D341Med (cell line): Measurements from ENCODE around the gene PEAK3.

Experiments used
- DNase-seq: peaks from one replicate; pipeline ENCODE4 v3.0.0; 2012; ENCODE audit warnings: low spot score

The PEAK3 gene, protein sequence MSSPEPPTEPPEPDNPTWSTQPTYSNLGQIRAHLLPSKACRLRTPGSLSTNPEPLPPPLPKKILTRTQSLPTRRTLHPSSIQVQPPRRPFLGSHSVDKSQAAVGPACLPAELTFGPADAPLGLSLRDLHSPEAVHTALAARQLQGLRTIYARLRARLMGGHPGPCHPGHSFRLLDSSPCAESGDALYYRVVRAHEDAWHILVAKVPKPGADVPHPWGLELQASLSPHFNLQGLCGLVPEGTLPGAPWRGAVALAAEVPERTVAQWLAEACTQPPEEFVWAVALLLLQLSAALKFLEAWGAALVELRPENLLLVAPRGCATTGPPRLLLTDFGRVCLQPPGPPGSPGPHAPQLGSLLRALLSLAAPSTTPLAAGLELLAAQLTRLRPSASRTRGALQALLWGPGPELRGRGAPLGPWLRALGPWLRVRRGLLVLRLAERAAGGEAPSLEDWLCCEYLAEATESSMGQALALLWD

DNA sequence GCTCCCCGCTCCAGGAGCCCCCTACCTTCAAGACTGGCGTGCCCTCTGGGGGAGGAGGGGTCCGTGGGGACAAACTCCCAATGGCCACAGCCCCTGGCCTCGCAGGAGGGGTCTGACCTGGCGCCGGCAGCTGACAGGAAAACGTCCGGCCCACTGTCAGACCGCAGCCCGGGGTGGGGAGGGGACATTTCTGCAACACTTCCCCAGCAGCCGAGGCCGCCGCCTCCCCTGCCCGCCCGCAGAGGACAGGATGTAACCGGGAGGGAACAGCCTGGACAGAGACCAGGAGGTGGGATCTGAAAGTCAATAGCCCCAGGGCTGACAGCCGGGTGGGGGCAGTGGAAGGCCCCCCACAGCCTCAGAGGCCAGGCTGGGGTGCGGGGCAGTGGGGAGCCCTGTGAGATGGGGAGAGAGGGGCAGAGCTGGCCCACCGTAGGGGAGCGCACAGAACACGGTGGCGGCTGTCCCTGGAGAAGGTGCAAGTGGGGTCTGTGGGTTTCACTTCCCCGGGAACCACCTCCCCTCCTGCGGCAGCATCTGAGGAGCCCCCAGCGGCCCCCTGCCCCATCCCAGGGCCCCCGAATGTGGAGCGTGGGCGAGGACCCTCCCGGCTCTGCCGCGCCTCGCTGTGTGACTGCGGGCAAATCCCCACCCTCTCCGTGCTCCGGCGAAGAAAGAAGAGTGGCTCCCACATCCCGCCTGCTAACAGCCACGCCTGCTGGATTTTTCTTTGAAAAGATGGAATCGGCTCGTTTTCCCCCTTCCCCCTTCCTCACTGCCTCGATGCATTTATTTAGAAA lies at the start of gene PEAK3:
Gene PEAK3 (minus strand): TSS at position 114 of the 800 bp plus-strand sequence. CDS start 1,244 bp downstream, outside the sequence.
- no peak for DNase-seq

DNA sequence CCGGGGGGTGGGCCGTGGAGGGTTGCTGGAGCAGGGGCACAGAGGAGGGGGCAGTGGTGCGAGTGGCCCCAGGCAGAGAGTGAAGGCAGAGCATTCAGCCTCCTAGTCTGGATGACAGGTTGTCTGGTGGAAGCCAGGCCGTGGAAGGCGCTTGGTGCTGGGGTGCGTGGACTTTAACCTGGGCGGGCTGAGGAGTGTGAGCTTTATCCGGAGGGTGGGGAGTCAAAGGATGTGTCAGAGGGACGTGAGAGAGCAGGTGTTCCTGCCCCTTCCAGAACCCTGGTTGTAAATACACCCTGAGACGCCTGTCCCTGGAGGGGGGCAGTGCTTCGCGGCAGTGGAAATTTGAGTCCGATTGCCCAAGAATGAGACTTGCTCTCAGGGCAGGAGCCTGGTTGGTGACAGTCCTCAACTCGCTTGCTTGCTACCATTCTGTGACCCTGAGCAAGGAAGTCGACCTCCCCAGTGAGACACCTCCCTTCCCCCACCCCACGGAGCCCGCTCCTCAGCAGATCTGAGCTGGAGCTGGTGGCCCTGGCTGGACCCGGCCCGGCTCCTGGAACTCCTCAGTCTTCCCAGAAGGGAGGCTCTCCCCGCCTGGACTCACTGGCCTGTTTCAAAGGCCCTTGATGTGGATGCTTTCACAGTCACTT lies 48.8 kb upstream of the PEAK3 start:
- DNase-seq, result no peak

DNA sequence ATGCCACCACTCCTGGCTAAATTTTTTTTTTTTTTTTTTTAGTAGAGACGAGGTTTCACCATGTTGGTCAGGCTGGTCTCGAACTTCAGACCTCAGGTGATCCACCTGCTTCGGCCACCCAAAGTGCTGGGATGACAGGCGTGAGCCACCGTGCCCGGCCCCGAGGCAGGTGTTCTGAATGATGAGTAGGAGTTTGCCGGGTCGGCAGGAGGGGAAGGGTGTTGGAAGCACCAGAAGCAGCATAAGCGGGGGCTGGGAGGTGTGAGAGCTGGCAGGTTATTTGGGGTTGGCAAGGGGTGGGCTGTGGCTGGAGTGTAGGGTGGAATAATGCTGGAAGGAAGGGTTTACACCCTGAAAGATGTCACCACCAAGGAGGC lies 48.3 kb upstream of the PEAK3 start:
- no peak for DNase-seq

DNA sequence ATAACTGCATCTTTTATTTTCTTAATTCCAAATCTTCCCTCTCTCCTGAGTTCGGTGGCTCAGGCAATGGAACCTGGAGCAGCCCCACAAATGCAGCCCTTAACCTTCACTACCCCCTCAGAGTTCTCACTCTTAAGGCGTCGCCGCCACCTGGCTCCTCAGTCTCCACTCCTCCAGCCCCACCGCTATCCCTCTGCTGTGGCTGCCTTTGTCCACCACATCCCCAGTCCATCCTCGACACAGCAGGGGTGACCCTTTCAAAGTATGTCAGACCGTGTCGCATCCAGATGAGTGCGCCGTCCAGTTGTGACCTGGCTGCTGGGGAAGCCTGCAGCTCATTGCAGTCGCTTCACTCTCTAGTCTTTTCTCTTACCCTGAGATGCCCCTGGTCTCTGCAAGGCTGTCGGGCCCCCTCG lies 47.5 kb upstream of the PEAK3 start:
- DNase-seq, result no peak

DNA sequence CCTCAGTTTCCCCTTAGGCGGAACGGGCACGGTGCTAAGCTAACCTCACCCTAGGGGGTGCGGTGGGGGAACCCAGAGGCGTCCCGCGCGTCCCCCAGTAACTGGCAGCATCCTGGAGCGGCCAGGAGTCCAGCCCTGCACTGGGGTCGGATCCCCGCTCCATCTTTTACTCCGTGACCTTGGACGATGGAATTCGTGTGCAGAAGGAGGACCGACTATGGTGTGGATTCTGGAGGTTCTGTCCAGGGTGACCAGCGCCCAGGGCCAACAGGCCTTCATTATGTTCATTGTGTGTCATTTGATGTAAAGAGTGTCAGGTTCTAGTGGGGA lies 47.1 kb upstream of the PEAK3 start:
- no peak for DNase-seq

DNA sequence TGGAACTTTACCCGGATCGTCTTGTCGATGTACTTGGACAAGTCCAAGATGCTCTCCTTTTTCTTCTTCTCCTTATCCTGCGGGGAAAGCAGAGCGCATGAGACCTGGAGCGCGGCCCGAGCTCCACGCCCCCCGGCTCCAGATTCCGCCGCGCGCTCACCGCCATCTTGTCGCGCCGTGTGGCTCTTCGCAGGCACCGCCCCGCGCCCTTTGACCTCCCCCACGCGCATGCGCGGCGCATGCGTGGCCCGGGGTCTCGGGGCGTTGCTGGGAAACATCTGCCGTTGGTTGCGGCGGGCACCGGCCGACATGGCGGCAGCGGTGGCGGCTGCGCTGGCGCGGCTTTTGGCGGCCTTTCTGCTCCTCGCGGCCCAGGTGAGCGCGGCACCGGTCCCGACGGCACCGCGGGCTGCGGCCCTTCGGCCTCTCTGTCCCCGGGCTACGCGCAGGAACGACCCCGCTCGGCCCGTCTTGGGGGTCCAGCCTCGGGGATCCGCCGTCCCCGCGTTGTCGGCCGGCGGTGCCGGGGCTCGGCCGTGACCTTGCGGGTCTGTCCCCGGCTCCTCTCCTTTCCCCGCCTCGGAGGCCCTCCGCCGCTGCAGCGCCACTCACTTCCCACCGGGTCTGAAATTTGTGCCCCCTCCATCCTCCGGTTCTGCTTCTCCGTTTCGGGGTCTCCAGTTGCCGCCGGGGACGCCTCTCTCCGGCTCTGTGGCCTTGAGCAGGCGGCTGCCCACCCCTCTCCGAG lies 46.6 kb upstream of the PEAK3 start, which contains the start of the genes LSM7 and SPPL2B:
Gene LSM7 (minus strand): TSS at position 186 of the 748 bp plus-strand sequence. CDS start 20 bp downstream, at position 166.
Gene SPPL2B (plus strand): TSS at position 284 of the 748 bp plus-strand sequence. CDS start 26 bp downstream, at position 310.
- DNase-seq, result peak; percentile 100

DNA sequence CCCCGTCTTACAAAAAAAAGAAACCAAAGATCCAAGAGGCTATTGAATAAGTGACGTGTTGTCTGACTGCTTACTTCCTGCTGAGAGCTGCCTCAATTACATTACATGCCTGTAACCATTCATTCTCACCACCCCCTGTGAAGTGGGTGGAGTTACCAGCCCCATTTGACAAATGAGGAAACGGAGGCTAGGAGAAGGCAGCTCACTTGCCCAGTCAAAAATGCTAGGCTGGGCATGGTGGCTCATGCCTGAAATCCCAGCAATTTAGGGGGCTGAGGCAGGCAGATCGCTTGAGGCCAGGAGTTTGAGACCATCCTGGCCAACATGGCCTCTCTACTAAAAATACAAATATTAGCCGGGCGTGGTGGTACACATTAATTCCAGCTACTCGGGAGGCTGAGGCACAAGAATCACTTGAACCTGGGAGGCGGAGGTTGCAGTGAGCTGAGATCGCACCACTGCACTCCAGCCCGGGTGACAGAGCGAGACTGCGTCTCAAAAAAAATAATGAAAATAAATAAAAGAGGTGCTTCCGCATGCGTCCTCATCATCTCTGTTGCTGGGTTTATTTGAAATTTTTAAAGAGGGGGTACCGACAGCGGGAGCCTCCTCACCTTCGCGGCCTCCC lies 45.9 kb upstream of the PEAK3 start:
- no peak for DNase-seq

DNA sequence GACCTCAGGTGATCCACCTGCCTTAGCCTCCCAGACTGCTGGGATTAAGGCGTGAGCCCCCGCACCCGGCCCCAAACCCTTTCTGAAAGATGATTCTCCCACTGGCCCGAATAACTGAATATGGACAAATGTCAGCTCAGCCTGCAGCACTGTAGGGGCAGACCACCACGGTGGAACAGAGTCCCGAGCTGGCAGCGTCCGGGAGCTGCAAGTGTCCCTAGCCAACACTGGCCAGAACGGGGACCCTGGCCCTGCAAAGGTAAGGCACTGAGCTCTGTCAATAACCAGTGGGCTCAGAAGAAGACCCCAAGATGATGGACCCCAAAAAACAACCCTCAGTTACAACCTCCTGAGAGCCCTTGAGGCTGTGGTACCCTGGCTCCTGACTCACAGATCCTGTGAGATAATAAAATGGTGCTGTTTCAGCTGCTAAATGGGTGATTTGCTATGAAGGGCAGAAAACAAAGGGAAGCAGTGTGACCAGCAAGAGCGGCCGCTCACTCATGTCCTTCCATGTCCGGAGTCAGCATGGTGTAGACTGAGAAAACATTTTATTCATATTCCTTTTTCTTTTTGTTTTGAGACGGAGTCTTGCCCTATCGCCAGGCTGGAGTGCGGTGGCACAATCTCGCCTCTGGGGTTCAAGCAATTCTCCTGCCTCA lies 44.9 kb upstream of the PEAK3 start:
- DNase-seq, result no peak

DNA sequence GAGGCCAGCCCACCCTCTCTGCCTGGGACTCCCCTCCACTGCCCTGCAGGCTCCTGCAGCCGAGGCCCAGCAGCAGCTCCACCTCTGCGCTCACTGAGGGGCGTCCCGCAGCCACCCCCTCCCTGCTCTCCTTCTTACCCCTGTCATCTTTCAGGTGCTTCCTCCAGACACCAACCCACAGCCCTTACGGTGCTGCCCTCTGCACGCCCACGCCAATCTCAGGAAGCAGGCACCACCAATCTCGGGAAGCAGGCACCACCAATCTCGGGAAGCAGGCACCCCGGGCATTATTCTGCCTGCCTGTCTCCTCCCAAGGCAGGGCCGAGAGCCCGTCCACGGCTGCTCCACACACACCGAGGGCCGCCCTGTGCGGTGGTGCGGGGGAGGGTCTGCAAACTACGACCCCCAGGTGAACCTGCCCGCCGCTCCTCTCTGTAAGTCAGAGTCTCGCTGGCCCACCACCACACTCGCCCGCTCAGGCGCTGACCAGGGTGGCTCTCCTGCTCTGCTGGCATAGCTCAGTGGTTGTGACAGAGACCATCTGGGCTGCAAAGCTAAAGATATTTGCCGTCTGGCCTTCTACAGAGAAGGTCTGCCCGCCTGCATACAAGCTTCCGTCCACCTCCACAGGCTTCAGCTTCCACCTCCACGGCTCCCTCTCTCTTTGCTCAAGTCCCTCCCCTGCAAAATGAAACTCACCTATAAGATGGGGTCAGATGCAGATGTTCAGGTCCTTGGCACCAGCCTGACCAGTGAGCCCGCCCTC lies 43.5 kb upstream of the PEAK3 start:
- no peak for DNase-seq

DNA sequence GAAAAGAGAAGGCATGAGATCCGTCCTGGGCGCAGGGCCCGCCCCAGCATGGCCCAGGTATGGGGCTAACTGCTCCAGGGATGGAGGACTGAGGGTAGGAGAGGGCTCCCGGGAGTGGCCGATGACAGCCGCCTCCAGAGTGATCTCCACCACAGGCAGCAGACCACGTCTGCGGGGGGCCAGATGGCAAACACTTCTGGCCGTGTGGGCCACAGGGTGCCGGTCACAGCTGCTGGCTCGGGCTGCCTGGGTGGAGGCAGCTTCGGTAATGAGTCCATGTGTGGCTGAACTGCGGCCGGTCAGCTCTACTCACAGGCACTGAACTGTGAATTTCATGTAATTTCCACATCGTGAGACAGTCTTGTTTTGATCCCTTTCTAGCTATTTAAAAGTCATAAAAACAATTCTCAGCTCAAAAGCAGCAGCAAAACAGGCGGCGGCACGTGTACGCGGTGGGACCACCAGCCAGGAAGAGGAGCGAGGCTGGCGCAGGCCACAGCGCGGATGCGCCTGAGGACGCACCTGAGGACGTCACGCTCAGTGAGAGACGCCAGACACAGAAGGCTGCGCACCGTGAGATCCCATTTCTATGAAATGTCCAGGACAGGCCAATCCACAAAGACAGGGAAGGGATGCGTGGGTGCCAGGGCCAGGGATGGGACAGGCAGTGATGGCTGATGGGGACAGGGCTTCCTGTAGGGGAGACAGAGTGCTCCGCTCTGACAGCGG lies 42.4 kb upstream of the PEAK3 start:
- no peak for DNase-seq

DNA sequence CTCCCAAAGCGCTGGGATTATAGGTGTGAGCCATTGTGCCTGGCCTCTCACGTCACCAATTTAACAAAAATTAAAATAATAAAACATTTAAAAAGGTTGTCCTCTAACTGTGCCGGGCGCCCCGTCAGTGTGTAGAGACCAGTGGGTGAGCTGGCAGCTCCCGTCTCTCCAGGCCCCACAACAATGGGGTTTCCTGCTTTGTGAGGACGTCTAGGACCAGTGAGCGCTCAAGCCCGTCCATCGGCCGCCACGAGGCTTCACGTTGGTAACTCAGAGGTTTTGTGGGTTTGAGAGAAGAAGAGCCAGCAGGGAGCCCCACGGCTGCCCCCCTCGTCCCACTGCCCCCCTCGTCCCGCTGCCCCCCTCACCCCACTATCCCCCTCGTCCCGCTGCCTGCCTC lies 41.7 kb upstream of the PEAK3 start:
- no peak for DNase-seq

DNA sequence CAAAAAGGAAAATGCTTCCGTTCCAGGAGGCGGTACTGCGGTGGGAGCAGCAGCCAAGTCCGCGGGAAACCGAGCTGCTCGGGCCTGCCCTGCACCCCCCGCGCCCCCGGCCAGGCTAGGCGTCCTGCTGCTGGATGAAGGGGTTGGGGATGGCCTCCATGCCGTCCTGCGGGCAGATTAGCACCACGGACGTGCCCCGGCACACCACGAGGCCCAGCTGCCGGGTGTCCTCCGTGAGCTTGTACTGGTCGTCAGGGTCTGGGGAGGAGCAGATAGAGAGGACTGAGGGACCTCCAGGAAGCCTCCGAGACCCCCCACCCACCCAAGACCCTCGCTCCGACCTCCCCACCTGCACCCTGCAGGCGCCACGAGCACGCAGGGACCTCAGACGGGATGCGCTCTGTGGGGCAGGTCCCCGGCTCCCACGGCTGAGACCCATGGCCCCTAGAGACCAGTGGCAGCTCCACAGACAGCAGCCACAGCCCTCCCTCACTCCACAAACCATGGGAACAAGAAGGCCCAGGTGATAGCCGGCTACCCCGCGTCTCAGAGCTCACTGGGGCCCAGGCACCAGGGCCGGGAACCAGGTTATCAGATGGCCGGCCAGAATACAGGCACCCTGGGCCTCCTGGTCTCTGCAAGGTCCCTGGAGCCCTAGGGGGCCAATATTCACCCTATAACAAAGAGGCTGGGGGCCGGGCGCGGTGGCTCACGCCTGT lies 39.7 kb upstream of the PEAK3 start:
- no peak for DNase-seq

DNA sequence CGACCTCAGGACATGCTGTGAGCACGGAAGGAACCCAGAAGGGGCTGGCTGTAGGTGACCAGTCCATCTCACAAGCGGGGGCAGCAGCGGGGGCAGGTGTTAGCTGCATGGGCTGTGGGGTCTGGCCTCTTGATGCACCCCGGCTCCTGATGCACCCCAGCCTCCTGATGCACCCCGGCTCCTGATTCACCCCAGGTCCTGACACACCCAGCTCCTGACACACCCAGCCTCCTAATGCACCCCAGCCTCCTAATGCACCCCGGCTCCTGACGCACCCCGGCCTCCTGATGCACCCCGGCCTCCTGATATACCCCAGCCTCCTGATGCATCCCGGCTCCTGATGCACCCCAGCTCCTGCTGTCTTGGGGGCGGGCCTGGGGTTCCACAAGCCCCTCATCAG lies 39.0 kb upstream of the PEAK3 start:
- no peak for DNase-seq

DNA sequence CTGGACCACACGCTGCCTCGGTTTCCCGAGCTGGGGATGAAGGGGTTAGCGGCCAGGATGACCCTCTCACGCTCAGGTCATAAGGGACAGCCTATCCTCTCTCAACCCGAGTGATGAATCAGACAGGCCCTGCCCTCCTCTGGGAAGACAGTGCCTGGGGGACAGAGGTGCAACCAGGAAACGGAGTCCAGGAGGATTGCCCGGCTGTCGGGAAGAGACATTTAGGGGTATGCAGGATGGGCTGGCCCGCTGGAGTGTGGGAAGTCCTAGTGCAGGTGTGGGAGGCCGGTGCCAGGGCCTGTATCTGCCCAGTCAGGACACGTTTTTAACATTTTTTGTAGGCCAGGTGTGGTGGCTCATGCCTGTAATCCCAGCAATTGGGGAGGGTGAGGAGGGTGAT lies 38.1 kb upstream of the PEAK3 start:
- DNase-seq, result no peak

DNA sequence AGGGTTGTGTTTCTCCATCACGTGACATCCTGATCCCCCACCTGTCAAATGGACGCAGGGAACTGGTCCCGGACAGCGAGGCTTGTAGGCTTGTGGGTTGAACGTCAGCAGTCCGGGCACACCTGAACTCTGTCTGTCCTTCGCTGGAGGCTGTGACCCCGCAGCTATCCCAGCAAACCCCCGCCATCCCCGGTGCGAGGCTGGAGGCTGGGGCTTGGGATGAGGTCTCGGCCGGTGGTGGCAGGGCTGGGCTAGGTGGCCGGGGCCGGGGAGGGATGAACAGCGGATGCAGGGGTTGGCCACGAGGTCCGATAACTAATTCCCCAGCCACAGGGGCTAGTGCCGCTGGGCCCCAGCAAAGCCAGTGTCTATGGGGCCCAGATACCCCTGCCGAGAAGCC lies 37.6 kb upstream of the PEAK3 start:
- DNase-seq, result no peak

DNA sequence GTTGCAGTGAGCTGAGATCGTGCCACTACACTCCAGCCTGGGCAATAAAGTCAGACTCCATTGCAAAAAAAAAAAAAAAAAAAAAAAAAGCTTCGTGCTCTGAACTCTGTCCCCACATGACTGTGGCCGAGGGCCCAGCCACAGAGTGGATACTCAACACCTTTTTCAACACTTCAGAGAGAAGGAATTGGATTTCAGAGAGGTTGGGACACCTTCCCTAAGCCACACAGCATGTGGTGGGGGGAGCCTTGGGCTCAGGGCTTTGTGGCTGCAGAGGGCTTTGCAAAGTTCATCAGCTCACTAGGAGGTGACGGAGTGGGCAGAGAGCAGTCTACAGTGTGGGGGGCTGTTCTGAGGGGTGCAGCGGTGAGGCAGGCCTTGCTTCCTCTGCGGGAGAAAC lies 36.9 kb upstream of the PEAK3 start:
- DNase-seq, result no peak

DNA sequence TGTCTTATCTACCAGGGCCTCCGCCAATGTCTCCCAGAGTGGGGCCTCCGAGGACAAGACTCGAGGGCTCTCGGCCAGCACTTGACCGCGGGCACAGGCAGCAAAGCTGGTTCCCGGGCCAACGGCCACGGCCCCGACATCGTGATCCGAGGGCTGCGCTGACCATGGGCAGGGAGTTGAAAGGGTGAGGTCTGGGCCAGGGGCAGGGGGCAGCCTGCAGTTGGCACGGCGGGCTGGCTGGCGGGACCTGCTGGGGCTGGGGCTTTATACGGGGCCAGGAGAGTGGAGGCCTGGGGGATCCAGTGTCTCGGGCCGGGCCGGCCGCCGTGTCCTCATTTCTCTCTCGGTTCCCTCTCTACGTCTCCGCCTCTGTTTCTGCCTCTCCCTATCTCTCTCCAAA lies 35.8 kb upstream of the PEAK3 start:
- no peak for DNase-seq

DNA sequence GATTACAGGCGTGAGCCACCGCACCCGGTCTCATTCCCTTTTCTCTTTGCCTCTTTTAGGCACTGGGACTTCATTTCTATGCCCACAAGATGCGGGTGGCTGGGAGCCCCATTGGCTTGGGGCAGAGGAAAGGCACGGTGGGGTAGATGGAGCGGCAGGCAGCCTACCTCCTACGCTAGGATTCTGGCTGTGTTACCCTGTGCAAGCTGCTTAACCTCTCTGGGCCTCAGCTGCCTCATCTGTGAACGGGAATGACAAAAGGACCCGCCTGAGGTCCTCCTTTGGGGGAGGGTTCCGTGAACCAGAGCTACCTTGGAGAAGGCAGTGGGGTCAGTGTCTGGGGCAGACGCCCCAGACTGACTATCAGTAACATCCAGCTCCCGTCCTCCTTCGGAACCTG lies 35.3 kb upstream of the PEAK3 start:
- no peak for DNase-seq
